ENCODE measurements around the gene MIXL1.

The MIXL1 gene

GRCh38 chr1:226276077-226276682 lies 52.7 kb downstream of the MIXL1 start:
- DNase-seq (ENCODE audit: low read depth in 1 of 2, low spot score in 1 of 2) = no peak
